IMR-90 (cell line): ENCODE measurements around the gene FNBP1L. TPM values are rescaled to one million over a fixed set of nuclear protein-coding genes. Genes with fewer than 3 reads are reported as not detected.

ENCODE experiments used
- ATAC-seq: fragments of 200-7000 bp; cut with Tn5 transposase; 2 replicates; pipeline ENCODE4 v1.9.1; 2020; ENCODE audit warnings: low read depth, mild to moderate bottlenecking, moderate library complexity
- BruUV-seq: library from RNA; stranded (reverse); fragments of 400-500 nt; replicated peaks from 2 replicates; lab custom pipeline; 2021; lab: Mats Ljungman, UMichigan
- CTCF ChIA-PET: fragments of 300-600 bp; formaldehyde crosslinking; extraction: SDS; loops from one replicate; lab custom pipeline; 2021; ENCODE audit warnings: antibody characterized with exemption; lab: Yijun Ruan, JAX
- POLR2A ChIA-PET: fragments of 300-600 bp; sonication (Branson Sonifier 250); formaldehyde crosslinking; loops from one replicate; lab custom pipeline; 2022; ENCODE audit warnings: antibody characterized with exemption; ENCODE audit not compliant: unreplicated experiment; lab: Charles Lee
- DNase-seq: peaks from one replicate; pipeline ENCODE4 v3.0.0; 2013
- H2AFZ ChIP-seq: replicated peaks from 2 replicates; pipeline ENCODE3; 2013; ENCODE audit warnings: low read length, mild to moderate bottlenecking; ENCODE audit not compliant: poor library complexity
- H2AK5ac ChIP-seq: 2 replicates; pipeline ENCODE4 v1.6.1; 2013; ENCODE audit warnings: low read depth, low read length, inconsistent platforms
- H2AK9ac ChIP-seq: replicated peaks from 2 replicates; pipeline ENCODE3; 2013; ENCODE audit warnings: mild to moderate bottlenecking, low read depth, low read length, moderate library complexity; ENCODE audit not compliant: poor library complexity
- H2BK120ac ChIP-seq: 2 replicates; pipeline ENCODE4 v1.6.1; 2013; ENCODE audit warnings: low read depth, low read length, inconsistent platforms
- H2BK15ac ChIP-seq: 3 replicates; pipeline ENCODE4 v1.6.1; 2013; ENCODE audit warnings: low read depth, low read length, inconsistent platforms
- H2BK20ac ChIP-seq: 2 replicates; pipeline ENCODE4 v1.6.1; 2013; ENCODE audit warnings: low read depth, mild to moderate bottlenecking, inconsistent platforms, low read length, moderate library complexity
- H2BK5ac ChIP-seq: 2 replicates; pipeline ENCODE4 v1.6.1; 2013; ENCODE audit warnings: mild to moderate bottlenecking, low read depth, low read length, inconsistent platforms; ENCODE audit not compliant: poor library complexity, severe bottlenecking
- H3K14ac ChIP-seq: replicated peaks from 2 replicates; pipeline ENCODE4 v1.6.1; 2013; ENCODE audit warnings: low read depth, low read length, inconsistent platforms
- H3K18ac ChIP-seq: 2 replicates; pipeline ENCODE4 v1.6.1; 2013; ENCODE audit warnings: low read depth, low read length, control low read depth
- H3K23ac ChIP-seq: 2 replicates; pipeline ENCODE4 v1.6.1; 2013; ENCODE audit warnings: low read depth, low read length, inconsistent platforms
- H3K27ac ChIP-seq: 2 replicates; pipeline ENCODE4 v1.5.1; 2013; ENCODE audit warnings: mild to moderate bottlenecking, control low read depth, low read length; ENCODE audit not compliant: insufficient read depth
- H3K27me3 ChIP-seq: 2 replicates; pipeline ENCODE4 v1.6.1; 2013; ENCODE audit warnings: low read length; ENCODE audit not compliant: control insufficient read depth, insufficient read depth
- H3K36me3 ChIP-seq: 2 replicates; pipeline ENCODE4 v1.6.1; 2013; ENCODE audit warnings: low read length, mixed read lengths; ENCODE audit not compliant: control insufficient read depth, insufficient read depth
- H3K4ac ChIP-seq: 2 replicates; pipeline ENCODE4 v1.6.1; 2013; ENCODE audit warnings: low read depth, low read length, inconsistent platforms
- H3K4me1 ChIP-seq: 2 replicates; pipeline ENCODE4 v1.6.1; 2013; ENCODE audit warnings: low read length, mixed read lengths; ENCODE audit not compliant: control insufficient read depth, insufficient read depth
- H3K4me2 ChIP-seq: 2 replicates; pipeline ENCODE4 v1.6.1; 2013; ENCODE audit warnings: low read depth, mild to moderate bottlenecking, control low read depth, low read length, moderate library complexity
- H3K4me3 ChIP-seq: 2 replicates; pipeline ENCODE4 v1.5.1; 2013; ENCODE audit warnings: low read depth, mild to moderate bottlenecking, control low read depth, low read length, moderate library complexity; ENCODE audit not compliant: insufficient read depth
- H3K56ac ChIP-seq: 2 replicates; pipeline ENCODE4 v1.6.1; 2013; ENCODE audit warnings: low read length, inconsistent platforms; ENCODE audit not compliant: insufficient read depth; ENCODE audit errors: extremely low read depth
- H3K79me1 ChIP-seq, 2 experiments: 2 replicates each; pipeline ENCODE4 v1.6.1; 2013; ENCODE audit warnings: low read length in 2 of 2, inconsistent platforms in 1 of 2, low read depth in 1 of 2
- H3K9ac ChIP-seq: 2 replicates; pipeline ENCODE4 v1.6.1; 2013; ENCODE audit warnings: low read depth, low read length, control low read depth
- H3K9me1 ChIP-seq: 2 replicates; pipeline ENCODE4 v1.6.1; 2013; ENCODE audit warnings: low read length, inconsistent platforms; ENCODE audit not compliant: insufficient read depth
- H3K9me3 ChIP-seq: 2 replicates; pipeline ENCODE4 v1.6.1; 2013; ENCODE audit warnings: low read length; ENCODE audit not compliant: control insufficient read depth, insufficient read depth
- H4K20me1 ChIP-seq: 2 replicates; pipeline ENCODE4 v1.6.1; 2013; ENCODE audit warnings: low read length, inconsistent platforms; ENCODE audit not compliant: insufficient read depth
- H4K5ac ChIP-seq: 2 replicates; pipeline ENCODE4 v1.6.1; 2013; ENCODE audit warnings: mild to moderate bottlenecking, low read depth, low read length, control low read depth
- H4K8ac ChIP-seq, 2 experiments: 2 replicates each; pipeline ENCODE4 v1.6.1; 2013; ENCODE audit warnings: low read depth in 2 of 2, low read length in 2 of 2, control low read depth in 1 of 2, inconsistent platforms in 1 of 2
- H4K91ac ChIP-seq: 2 replicates; pipeline ENCODE4 v1.6.1; 2013; ENCODE audit warnings: low read depth, low read length, inconsistent platforms; ENCODE audit not compliant: insufficient read depth
- BHLHE40 ChIP-seq: fragments of 150-350 bp; IDR thresholded peaks from 2 replicates; pipeline ENCODE4 v1.6.1; 2016; ENCODE audit warnings: mild to moderate bottlenecking, low read depth, low read length
- CEBPB ChIP-seq: IDR thresholded peaks from 2 replicates; pipeline ENCODE4 v1.6.1; 2012; ENCODE audit warnings: low read depth, low read length, improper control_type of control experiment
- CHD1 ChIP-seq: IDR thresholded peaks from 2 replicates; pipeline ENCODE4 v1.6.1; 2012; ENCODE audit warnings: low read depth, low read length, improper control_type of control experiment
- FOS ChIP-seq: fragments of 150-350 bp; IDR thresholded peaks from 2 replicates; pipeline ENCODE4 v1.6.1; 2016; ENCODE audit warnings: low read depth, low read length
- MAFK ChIP-seq: IDR thresholded peaks from 2 replicates; pipeline ENCODE4 v1.6.1; 2012; ENCODE audit warnings: low read depth, low read length, improper control_type of control experiment
- MAZ ChIP-seq: IDR thresholded peaks from 2 replicates; pipeline ENCODE4 v1.6.1; 2012; ENCODE audit warnings: low read depth, mild to moderate bottlenecking, low read length, improper control_type of control experiment, moderate library complexity, borderline replicate concordance
- MXI1 ChIP-seq: IDR thresholded peaks from 2 replicates; pipeline ENCODE4 v1.6.1; 2012; ENCODE audit warnings: low read depth, mild to moderate bottlenecking, low read length, moderate library complexity, borderline replicate concordance
- POLR2A ChIP-seq: IDR thresholded peaks from 2 replicates; pipeline ENCODE4 v1.6.1; 2012; ENCODE audit warnings: mild to moderate bottlenecking, low read depth, low read length
- RAD21 ChIP-seq: IDR thresholded peaks from 2 replicates; pipeline ENCODE4 v1.6.1; 2012; ENCODE audit warnings: low read length, improper control_type of control experiment
- RFX5 ChIP-seq: IDR thresholded peaks from 2 replicates; pipeline ENCODE4 v1.8.0; 2012; ENCODE audit warnings: low read depth, mild to moderate bottlenecking, low read length, moderate library complexity
- SMC3 ChIP-seq: fragments of 150-350 bp; IDR thresholded peaks from 2 replicates; pipeline ENCODE4 v1.6.1; 2016; ENCODE audit warnings: low read depth, mild to moderate bottlenecking, antibody characterized with exemption, low read length, moderate library complexity
- WGBS, 2 experiments: methylation state at CpG; one replicate each; pipeline versions ENCODE4 v1.1.5 to v1.1.7; 2013; ENCODE audit warnings: missing lambda C conversion rate in 2 of 2; ENCODE audit not compliant: insufficient read length in 1 of 2; ENCODE audit errors: extremely low coverage in 2 of 2; 5-methylcytosine and 5-hydroxymethylcytosine counted together
- dilution Hi-C: fragments of 300-500 bp; cut with HindIII; formaldehyde crosslinking; loops from one replicate; pipeline ENCODE4 v1.14.3; 2018; ENCODE audit warnings: low sequenced_read_pairs; ENCODE audit not compliant: unreplicated experiment
- in situ Hi-C: fragments of 300-500 bp; cut with MboI; formaldehyde crosslinking; loops from 3 replicates; pipeline ENCODE4 v1.14.3; 2019; ENCODE audit warnings: low sequenced_read_pairs, inconsistent platforms, mixed read lengths
- intact Hi-C: fragments of 100-400 bp; cut with micrococcal nuclease; formaldehyde crosslinking; loops from 2 replicates; pipeline ENCODE4 v1.10.0; 2022
- polyA plus RNA-seq, 3 experiments: library from polyadenylated mRNA; depleted of rRNA; stranded (reverse); fragments of >200 nt; gene quantifications; 2 replicates each; pipeline ENCODE4 v1.2.3, GENCODE V29; 2012; ENCODE audit warnings: low replicate concordance in 1 of 3
- total RNA-seq: library from RNA; depleted of rRNA; stranded (reverse); fragments of >200 nt; gene quantifications from 2 replicates; pipeline ENCODE4 v1.2.3, GENCODE V29; 2012
- TF ChIP-seq, protein P1 (sequence below): conservative IDR thresholded peaks from 2 replicates; pipeline ENCODE4 v1.5.1; 2012; ENCODE audit warnings: mild to moderate bottlenecking, low read depth, low read length, improper control_type of control experiment
- TF ChIP-seq, protein P2 (sequence below): fragments of 150-350 bp; IDR thresholded peaks from 2 replicates; pipeline ENCODE4 v1.6.1; 2016; ENCODE audit warnings: low read depth, mild to moderate bottlenecking, low read length, moderate library complexity, borderline replicate concordance

FNBP1L gene
- total and polyA plus RNA-seq, 2 of the 4 experiments (the other 2 are of a cell fraction): 9.3 to 15.2 TPM

DNA sequence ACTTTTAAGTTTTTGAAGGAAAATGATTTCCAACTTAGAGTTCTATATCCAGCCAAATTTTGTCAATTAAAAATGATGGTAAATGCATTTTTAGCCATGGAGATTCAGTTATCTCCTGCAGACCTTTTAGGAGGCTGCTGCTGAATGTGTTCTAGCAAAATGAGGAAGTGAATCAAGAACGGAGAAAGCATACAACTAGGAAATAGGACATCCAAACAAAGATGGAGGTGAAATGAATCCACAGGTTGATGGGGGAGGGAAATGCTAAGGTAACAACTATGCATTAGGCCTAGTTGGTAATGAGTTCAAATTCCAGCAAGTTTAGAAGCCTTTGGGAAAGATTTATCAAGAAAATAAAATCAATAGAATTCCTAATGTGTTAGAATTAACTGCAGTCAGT, 80.5 kb downstream of the FNBP1L start:
- Histone ChIP-seq H4K5ac (no peak overlapping the region), H3K9ac (no peak overlapping the region), H2BK20ac (no peak overlapping the region), H3K79me1 (no peaks in the 10 kb centered on the region), H3K27me3 (no peaks in the 10 kb centered on the region), H2AK5ac (no peak overlapping the region), H3K18ac (no peak overlapping the region), H3K4me3 (no peak overlapping the region), H3K4me2 (no peak overlapping the region), H3K56ac (no peak overlapping the region), H3K23ac (no peak overlapping the region), H2AFZ (no peak overlapping the region), H2AK9ac (no peak overlapping the region), H4K8ac (no peak overlapping the region), H4K20me1 (no peaks in the 10 kb centered on the region), H3K36me3 (peaks cover 3% of the 10 kb centered on the region; the same call in 1 of the 2 replicates), H4K91ac (no peak overlapping the region), H3K9me3 (no peaks in the 10 kb centered on the region), H3K4ac (no peak overlapping the region), H2BK15ac (no peak overlapping the region), H3K9me1 (no peaks in the 10 kb centered on the region), H2BK5ac (no peak overlapping the region), H3K14ac (no peak overlapping the region), H3K27ac (no peak overlapping the region), H3K4me1 (no peaks in the 10 kb centered on the region), H2BK120ac (no peak overlapping the region)
- TF ChIP-seq, protein P1, sequence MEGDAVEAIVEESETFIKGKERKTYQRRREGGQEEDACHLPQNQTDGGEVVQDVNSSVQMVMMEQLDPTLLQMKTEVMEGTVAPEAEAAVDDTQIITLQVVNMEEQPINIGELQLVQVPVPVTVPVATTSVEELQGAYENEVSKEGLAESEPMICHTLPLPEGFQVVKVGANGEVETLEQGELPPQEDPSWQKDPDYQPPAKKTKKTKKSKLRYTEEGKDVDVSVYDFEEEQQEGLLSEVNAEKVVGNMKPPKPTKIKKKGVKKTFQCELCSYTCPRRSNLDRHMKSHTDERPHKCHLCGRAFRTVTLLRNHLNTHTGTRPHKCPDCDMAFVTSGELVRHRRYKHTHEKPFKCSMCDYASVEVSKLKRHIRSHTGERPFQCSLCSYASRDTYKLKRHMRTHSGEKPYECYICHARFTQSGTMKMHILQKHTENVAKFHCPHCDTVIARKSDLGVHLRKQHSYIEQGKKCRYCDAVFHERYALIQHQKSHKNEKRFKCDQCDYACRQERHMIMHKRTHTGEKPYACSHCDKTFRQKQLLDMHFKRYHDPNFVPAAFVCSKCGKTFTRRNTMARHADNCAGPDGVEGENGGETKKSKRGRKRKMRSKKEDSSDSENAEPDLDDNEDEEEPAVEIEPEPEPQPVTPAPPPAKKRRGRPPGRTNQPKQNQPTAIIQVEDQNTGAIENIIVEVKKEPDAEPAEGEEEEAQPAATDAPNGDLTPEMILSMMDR: no peak
- no peak for TF ChIP-seq MXI1
- no peak for TF ChIP-seq MAFK
- no peak for TF ChIP-seq BHLHE40
- TF ChIP-seq FOS: no peak
- no peak for TF ChIP-seq CHD1
- TF ChIP-seq, protein P2, sequence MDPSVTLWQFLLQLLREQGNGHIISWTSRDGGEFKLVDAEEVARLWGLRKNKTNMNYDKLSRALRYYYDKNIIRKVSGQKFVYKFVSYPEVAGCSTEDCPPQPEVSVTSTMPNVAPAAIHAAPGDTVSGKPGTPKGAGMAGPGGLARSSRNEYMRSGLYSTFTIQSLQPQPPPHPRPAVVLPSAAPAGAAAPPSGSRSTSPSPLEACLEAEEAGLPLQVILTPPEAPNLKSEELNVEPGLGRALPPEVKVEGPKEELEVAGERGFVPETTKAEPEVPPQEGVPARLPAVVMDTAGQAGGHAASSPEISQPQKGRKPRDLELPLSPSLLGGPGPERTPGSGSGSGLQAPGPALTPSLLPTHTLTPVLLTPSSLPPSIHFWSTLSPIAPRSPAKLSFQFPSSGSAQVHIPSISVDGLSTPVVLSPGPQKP: no peak
- TF ChIP-seq RFX5: no peak
- no peak for TF ChIP-seq RAD21
- TF ChIP-seq POLR2A: no peak
- no peak for TF ChIP-seq SMC3
- TF ChIP-seq MAZ: no peak
- no peak for TF ChIP-seq CEBPB
- no peak for DNase-seq
- ATAC-seq: no peak
- no TSS peak for BruUV-seq
- intact Hi-C loops: no loop called here
- in situ Hi-C loops: no loop called here
- WGBS, 2 experiments: no CpG with 5 or more reads among the region's 1 CpG
- dilution Hi-C loops: no loop called here
- ChIA-PET POLR2A (no interaction called here), CTCF (no interaction called here)
